ENCODE measurements around the gene DCLRE1A. TPM values are rescaled to one million over a fixed set of nuclear protein-coding genes. Genes with fewer than 3 reads are reported as not detected.

Gene DCLRE1A
- total RNA-seq, 2 experiments from 2014 or later: 12.2 to 12.8 TPM

DNA sequence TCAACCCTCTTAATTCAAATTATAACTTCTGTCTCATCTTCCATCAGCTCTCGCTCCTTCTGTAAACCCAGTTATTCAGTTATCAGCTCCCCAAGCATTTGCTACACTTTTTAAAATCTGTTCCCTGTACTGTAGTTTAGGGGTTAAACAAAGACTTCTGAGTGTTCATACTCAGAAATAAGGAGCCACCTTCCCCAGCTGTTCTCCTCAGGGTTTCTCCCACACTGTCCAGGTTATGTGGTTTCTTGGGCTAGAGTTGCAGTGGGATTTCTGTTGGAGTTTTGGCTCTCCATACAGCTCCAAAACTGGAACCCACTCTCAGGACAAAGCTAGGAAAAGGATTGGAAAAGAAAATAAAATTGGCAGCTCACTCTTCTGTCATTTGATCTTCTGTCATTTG lies 21.3 kb upstream of the DCLRE1A start:
- POLR2A ChIA-PET: no interaction called here
- Mint-ChIP-seq H3K9me3 (no peaks in the 10 kb centered on the region), H3K4me3 (no peak overlapping the region), H3K27ac (no peak overlapping the region), H3K36me3 (peaks cover 40% of the 10 kb centered on the region), H3K4me1 (no peaks in the 10 kb centered on the region), H3K27me3 (no peaks in the 10 kb centered on the region)
- ATAC-seq (ENCODE audit: low read depth) (no peak), DNase-seq (no peak)

DNA sequence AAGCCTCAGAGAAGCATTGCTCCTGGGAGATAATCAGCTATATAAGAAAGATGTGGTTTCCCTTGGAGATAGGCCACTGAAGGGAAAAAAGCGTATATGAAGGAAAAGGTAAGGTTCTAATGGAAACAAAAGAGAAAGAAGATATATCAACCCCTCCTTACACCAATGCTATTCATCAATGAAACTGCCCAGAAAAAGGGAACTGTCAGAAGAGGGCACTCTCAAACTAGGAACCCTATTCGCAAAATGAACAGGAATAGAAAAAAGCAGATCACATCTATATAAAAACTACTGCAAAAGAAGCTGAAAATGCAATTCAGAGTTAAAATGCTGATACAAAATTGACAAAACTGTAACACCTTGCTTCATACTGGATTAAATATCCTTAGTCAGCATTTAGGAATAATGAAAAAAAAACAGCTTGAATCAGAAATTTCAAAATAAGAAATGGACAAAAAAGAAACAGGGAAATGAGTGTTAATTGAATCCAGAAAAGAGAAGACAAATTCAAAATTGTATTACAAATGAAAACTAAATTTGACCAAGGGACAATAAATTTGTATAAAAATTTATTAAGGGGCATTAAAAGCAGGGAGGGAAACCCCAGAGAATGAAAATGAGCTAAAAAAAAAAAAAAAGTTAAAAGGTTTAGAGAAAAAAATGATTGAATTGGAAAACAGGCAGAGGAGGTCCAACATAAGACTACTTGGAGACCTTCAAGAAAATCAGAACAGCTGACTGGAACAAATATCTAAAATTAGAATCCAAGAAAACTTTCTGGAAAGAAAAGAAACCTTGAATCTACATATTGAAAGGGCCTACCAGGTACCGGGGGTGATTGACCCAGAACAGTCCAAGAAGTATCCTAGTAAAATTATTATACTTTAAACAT lies 18.5 kb upstream of the DCLRE1A start:
- DNase-seq (no peak), ATAC-seq (ENCODE audit: low read depth) (no peak)
- Mint-ChIP-seq H3K4me1 (peaks cover 4% of the 10 kb centered on the region), H3K9me3 (no peaks in the 10 kb centered on the region), H3K36me3 (peaks cover 46% of the 10 kb centered on the region), H3K4me3 (no peak overlapping the region), H3K27ac (no peak overlapping the region), H3K27me3 (no peaks in the 10 kb centered on the region)
- POLR2A ChIA-PET: no interaction called here

DNA sequence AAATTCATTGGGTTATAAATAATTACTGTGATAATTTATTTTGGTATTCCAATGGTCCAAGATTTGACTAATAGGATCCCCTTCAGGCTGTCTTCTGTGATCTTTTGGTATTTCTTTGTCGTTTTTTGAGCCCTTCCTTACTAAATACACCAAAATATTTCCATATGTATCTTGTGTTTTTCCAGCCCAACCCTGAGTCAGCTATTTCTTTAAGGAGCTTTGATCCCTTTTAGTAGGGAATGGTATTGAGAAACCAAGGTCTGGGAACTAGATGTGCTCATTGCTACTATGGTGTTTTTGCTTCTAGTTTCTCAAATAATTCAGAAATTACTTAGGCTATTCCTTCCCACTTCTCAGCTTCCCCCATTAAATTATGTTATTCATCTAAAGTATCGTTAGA lies 15.9 kb upstream of the DCLRE1A start:
- Mint-ChIP-seq H3K27ac (no peak overlapping the region), H3K27me3 (no peaks in the 10 kb centered on the region), H3K9me3 (no peaks in the 10 kb centered on the region), H3K4me3 (no peak overlapping the region), H3K4me1 (peaks cover 6% of the 10 kb centered on the region), H3K36me3 (peaks cover 38% of the 10 kb centered on the region)
- DNase-seq (no peak), ATAC-seq (ENCODE audit: low read depth) (no peak)
- POLR2A ChIA-PET: no interaction called here

DNA sequence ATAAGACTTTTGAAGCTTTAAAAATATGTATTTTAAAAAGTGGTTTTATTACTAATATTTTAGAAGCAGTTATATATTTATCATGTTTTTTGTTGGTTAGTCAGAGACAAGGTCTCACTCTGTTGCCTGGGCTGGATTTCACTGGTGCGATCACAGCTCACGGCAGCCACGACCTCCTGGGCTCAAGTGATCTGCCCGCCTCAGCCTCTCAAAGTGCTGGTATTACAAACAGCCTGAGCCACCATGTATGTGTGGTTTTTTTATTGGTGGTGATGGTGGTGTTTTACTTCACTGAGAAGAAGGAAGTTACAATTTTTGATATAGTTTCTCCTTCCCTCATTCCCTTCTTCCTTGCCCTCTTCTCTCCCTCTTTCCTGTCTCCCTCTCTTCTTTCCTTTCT lies 14.0 kb upstream of the DCLRE1A start:
- no peak overlapping the region for H3K27ac Mint-ChIP-seq
- no peak for ATAC-seq (ENCODE audit: low read depth)
- POLR2A ChIA-PET: no interaction called here
- no peak for DNase-seq
- H3K4me3 Mint-ChIP-seq: no peak overlapping the region
- peaks cover 6% of the 10 kb centered on the region for H3K4me1 Mint-ChIP-seq
- peaks cover 2% of the 10 kb centered on the region for H3K9me3 Mint-ChIP-seq
- H3K27me3 Mint-ChIP-seq: no peaks in the 10 kb centered on the region
- peaks cover 41% of the 10 kb centered on the region for H3K36me3 Mint-ChIP-seq

DNA sequence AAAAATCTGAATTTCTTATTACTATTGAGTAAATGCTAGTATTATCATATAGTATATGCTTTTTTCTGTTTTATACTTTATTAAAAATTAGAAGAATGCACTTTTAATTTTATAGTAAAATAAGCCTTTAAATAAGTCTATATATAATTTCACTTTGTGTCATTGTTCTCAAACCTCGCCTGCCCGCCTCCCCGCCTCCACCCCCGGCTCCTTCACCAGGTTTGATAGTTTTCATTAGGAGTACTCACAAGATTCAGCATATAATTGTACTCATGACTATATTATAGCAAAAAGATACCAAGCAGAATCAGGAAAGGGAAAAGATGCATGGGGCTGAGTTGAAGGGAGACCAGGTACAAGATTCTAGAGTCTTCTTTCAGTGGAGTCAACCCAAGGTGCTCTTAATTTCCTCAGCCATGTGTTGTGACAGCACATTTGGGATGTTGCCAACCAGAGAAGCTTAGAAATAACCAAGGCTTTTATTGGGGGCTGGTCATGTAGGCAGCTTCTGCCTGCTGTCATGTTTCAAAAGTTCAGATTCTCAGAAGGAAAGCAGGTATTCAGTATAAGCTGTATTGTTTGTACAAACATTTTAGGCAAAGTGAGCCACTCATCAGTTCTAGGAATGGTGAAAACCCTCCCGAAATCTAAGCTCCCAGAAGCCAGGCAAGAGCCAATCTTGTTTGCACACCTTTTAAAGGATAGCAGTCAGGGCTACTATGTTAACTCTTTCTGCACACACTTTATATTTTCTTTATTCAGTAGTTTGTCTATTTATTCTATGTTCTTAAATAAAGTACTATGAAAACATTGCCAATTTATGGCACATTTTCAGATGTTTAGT lies 12.9 kb upstream of the DCLRE1A start:
- Mint-ChIP-seq H3K27ac (no peak overlapping the region), H3K36me3 (peaks cover 41% of the 10 kb centered on the region), H3K27me3 (no peaks in the 10 kb centered on the region), H3K4me1 (peaks cover 6% of the 10 kb centered on the region), H3K9me3 (peaks cover 2% of the 10 kb centered on the region), H3K4me3 (no peak overlapping the region)
- POLR2A ChIA-PET: no interaction called here
- DNase-seq (no peak), ATAC-seq (ENCODE audit: low read depth) (no peak)

DNA sequence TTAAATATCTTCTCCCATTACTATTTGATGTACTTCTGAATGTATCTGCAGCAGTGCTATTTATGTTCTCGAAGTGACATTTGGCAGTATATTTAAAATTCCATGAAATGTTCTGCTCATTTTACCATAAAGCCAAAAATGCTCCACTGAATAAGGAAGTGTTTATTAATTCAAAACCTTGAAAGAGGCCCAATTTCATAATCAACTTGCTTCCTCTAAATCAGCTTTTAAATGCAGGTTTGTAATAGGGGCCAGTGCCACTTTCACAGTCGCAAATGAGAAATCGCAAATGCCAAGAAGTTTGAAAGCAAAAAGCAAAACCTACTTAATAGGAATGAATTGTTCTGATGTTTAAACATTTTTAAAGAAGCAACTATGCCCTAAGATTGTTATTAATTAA lies 12.0 kb upstream of the DCLRE1A start:
- DNase-seq (no peak), ATAC-seq (ENCODE audit: low read depth) (no peak)
- POLR2A ChIA-PET: no interaction called here
- Mint-ChIP-seq H3K27ac (no peak overlapping the region), H3K9me3 (peaks cover 5% of the 10 kb centered on the region), H3K4me1 (peaks cover 6% of the 10 kb centered on the region), H3K36me3 (peaks cover 45% of the 10 kb centered on the region), H3K27me3 (no peaks in the 10 kb centered on the region), H3K4me3 (no peak overlapping the region)

DNA sequence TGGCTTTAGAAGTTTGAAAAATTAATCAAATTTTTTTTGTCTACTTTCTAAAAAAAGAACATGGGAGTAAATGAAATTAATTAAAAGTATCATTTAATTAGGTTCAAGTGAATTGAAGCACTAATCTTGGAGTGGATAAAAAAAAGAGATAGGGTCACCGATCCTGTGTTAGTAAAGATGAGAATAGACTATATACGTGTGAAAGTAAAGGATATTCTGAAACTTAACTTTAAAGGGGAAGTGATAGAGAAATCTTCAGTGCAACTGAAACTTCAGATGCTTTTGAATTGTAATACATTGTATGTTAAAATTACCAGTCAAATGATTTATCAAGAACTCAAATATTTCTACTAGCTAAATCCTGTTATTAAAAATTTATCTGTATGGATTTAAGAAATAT lies 5.4 kb upstream of the DCLRE1A start:
- no peaks in the 10 kb centered on the region for H3K27me3 Mint-ChIP-seq
- ATAC-seq (ENCODE audit: low read depth): no peak
- no peak overlapping the region for H3K27ac Mint-ChIP-seq
- peaks cover 7% of the 10 kb centered on the region for H3K9me3 Mint-ChIP-seq
- H3K4me1 Mint-ChIP-seq: peaks cover 23% of the 10 kb centered on the region
- POLR2A ChIA-PET: no interaction called here
- DNase-seq: no peak
- no peak overlapping the region for H3K4me3 Mint-ChIP-seq
- peaks cover 47% of the 10 kb centered on the region for H3K36me3 Mint-ChIP-seq

DNA sequence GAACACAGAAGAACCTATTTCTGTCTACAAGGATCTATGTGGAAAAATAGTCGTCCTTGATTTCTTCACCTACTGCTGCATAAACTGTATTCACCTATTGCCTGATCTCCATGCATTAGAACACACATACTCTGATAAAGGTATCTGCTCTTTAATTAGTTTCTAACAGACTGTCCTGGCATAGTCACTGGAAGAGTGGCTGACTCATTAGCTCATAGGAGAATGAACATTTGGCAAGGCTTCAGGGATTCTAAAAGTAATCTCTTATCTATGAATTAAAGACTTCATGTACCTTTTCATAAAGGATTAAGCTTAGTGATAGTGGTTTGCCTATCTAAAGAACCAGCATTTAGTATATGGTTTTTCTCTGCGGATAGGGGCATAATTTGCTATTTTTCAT lies 4.7 kb upstream of the DCLRE1A start:
- peaks cover 43% of the 10 kb centered on the region for H3K36me3 Mint-ChIP-seq
- no peaks in the 10 kb centered on the region for H3K27me3 Mint-ChIP-seq
- POLR2A ChIA-PET: no interaction called here
- peaks cover 26% of the 10 kb centered on the region for H3K4me1 Mint-ChIP-seq
- DNase-seq: no peak
- no peak for ATAC-seq (ENCODE audit: low read depth)
- no peak overlapping the region for H3K27ac Mint-ChIP-seq
- H3K4me3 Mint-ChIP-seq: no peak overlapping the region
- H3K9me3 Mint-ChIP-seq: peaks cover 5% of the 10 kb centered on the region

DNA sequence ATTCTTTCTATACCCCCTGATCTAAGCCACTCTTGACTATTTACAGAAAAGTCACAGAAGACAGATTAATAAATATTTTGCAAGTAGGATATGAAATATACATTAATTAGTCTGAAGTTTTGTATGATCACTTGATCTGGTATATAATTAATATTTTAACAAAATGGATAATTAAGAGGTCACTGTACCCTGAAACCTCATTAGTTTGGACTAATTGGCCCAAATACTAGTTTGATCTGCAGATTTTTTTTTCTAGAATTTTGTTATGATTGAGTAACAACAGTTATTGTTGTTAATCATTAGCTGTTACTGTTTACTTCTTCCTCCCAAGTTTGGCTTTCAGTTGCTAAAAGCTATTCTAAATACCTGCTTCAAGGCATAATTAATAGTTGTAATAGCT lies 3.3 kb upstream of the DCLRE1A start:
- peaks cover 5% of the 10 kb centered on the region for H3K9me3 Mint-ChIP-seq
- POLR2A ChIA-PET: no interaction called here
- peaks cover 36% of the 10 kb centered on the region for H3K4me1 Mint-ChIP-seq
- H3K36me3 Mint-ChIP-seq: peaks cover 34% of the 10 kb centered on the region
- DNase-seq (no peak), ATAC-seq (ENCODE audit: low read depth) (no peak)
- H3K27me3 Mint-ChIP-seq: no peaks in the 10 kb centered on the region
- no peak overlapping the region for H3K27ac Mint-ChIP-seq
- no peak overlapping the region for H3K4me3 Mint-ChIP-seq

DNA sequence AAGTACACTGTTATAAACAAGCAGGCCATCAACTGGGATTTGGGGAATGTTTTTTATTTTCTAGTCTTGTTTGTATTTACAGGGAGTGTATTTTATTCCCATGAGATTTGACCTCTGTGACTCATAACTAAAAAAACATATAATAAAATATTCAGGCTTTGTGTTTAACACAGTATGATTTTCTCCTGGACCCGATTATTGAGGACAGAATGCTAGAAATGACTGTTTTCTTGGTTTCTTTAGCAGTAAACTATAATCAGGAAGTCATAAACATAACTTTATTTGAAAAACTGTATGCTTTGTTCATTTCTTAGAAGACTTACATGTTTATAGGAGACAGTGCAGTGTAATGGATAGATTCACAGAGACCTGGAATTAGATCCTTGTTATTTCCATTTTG lies 2.7 kb upstream of the DCLRE1A start:
- H3K27me3 Mint-ChIP-seq: no peaks in the 10 kb centered on the region
- peaks cover 36% of the 10 kb centered on the region for H3K4me1 Mint-ChIP-seq
- ATAC-seq (ENCODE audit: low read depth) (no peak), DNase-seq (no peak)
- H3K4me3 Mint-ChIP-seq: peak overlapping the region; percentile 88
- H3K9me3 Mint-ChIP-seq: peaks cover 5% of the 10 kb centered on the region
- H3K27ac Mint-ChIP-seq: no peak overlapping the region
- POLR2A ChIA-PET: no interaction called here
- peaks cover 32% of the 10 kb centered on the region for H3K36me3 Mint-ChIP-seq

DNA sequence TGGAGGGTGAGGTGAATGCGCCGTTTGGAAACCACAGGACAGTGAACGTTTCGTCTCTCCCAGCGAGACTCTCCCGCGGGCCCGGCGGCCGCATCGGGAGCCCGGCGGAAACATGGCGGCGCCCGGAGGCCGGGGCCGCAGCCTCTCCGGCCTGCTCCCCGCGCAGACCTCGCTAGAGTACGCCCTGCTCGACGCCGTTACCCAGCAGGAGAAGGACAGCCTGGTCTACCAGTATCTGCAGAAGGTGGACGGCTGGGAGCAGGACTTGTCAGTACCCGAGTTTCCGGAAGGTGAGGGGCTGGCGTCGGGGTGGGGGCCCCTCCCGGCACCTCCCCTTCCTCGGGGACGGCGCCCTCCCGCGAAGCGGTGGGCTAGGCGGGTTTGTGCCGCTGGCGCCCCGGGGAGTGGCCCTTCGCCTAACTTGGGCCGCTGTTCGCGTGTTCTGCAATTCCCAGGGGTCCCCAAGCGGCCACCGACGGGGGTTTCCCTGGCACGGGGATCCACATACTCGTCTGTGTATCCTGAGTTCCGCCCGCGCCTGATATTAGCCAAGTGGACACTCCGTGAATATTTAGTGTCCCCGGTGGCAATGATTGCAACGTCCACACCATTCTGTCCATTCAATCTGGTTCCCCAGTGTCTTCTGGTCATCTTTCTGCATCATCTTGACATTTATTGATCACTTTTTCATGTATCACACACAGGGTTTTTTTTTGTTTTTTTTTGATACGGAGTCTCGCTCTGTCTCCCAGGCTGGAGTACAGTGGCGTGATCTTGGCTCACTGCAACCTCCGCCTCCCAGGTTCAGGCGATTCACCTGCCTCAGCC lies 1.1 kb upstream of the DCLRE1A start:
- DNase-seq (peak; percentile 72), ATAC-seq (ENCODE audit: low read depth) (peak; percentile 32)
- peaks cover 22% of the 10 kb centered on the region for H3K36me3 Mint-ChIP-seq
- no peaks in the 10 kb centered on the region for H3K27me3 Mint-ChIP-seq
- POLR2A ChIA-PET: no interaction called here
- peaks cover 38% of the 10 kb centered on the region for H3K4me1 Mint-ChIP-seq
- peak overlapping the region; percentile 92 for H3K27ac Mint-ChIP-seq
- H3K9me3 Mint-ChIP-seq: no peaks in the 10 kb centered on the region
- H3K4me3 Mint-ChIP-seq: peak overlapping the region; percentile 88

DNA sequence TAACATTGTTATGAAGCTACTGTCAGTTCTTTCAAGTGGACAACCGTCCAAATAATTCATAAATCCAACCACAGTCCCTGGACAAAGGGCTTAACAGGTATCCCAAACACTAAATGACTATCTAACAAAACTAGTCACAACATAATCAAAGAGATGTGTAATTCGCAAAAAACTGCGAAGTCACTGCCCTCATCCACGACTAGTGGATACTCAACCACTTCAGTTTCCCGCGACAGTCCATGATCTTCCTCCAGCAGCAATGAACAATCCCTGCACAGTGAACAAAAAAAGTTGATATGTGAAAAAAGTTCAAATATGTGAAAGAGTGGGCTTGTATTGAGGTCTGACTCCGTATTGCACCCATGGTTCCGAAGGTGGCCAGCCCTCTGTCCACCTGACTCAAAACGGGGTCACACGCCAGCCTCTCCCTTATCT lies 287 bp downstream of the DCLRE1A start:
- Mint-ChIP-seq H3K36me3 (peaks cover 26% of the 10 kb centered on the region), H3K9me3 (no peaks in the 10 kb centered on the region), H3K27ac (peak overlapping the region; percentile 91), H3K27me3 (no peaks in the 10 kb centered on the region), H3K4me1 (peaks cover 41% of the 10 kb centered on the region), H3K4me3 (peak overlapping the region; percentile 88)
- no peak for DNase-seq
- POLR2A ChIA-PET: interaction anchor here (0.7 to 1.6 kb wide), 3 partner anchors 8 to 175 kb away, joined by 3 to 4 read pairs (median 4); no protein-coding TSS in a partner anchor
- no peak for ATAC-seq (ENCODE audit: low read depth)

DNA sequence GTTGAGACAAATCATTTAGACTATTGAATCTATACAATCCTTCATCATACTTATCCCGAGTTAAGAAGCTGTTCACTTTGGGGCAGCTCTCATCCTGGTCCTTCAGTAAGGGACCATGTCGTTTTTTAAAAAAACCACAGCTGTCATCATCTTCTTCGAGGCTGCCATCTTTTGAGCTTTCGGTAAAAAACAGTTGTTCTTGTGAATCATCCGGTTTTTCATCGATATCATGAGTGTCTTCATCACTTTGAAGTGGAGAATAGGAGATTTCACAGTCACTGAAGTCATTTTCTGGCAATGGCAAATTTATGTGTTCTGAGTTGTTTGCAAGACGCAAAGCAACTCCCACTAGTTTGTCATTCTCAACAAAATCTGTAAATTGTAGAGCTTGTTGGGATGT lies 3.9 kb downstream of the DCLRE1A start:
- no peaks in the 10 kb centered on the region for H3K27me3 Mint-ChIP-seq
- no peak overlapping the region for H3K27ac Mint-ChIP-seq
- peaks cover 37% of the 10 kb centered on the region for H3K36me3 Mint-ChIP-seq
- no peaks in the 10 kb centered on the region for H3K9me3 Mint-ChIP-seq
- DNase-seq: no peak
- ATAC-seq (ENCODE audit: low read depth): no peak
- H3K4me3 Mint-ChIP-seq: peak overlapping the region; percentile 49
- H3K4me1 Mint-ChIP-seq: peaks cover 28% of the 10 kb centered on the region
- POLR2A ChIA-PET: no interaction called here
